WI38 (cell line): Measurements from ENCODE around the gene EEF1AKMT2.
"Not testable (repeated sequence)": the region's sequence is repeated elsewhere in the genome, so short reads cannot be mapped to it uniquely, and the experiment has no call there.

Experiments used
- H3K4me3 ChIP-seq: 2 replicates; pipeline ENCODE4 v1.5.1; 2011; ENCODE audit warnings: low read depth, mild to moderate bottlenecking, control low read depth, low read length
- TF ChIP-seq, protein P1 (sequence below): IDR thresholded peaks from 2 replicates; pipeline ENCODE4 v1.5.1; 2012; ENCODE audit warnings: low read depth, mild to moderate bottlenecking, control low read depth, low read length

Gene EEF1AKMT2

DNA sequence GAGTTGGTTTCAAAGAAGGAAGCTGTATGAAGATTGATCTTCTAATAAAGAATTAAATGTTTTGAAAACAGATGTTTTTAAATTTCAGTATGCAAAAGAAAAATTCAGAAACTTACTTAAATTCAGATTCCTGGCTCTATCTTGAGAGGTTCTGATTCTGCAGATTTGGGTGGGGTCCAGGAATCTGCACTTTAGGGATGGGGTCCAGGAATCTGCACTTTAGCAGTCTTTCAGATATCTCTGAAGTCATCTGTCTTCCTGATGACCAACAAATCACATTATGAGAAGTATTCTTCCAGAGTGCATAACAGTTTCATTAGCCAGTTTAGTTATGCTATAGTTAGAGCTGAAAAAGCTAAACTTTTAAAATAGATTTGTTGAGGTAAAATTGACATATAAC, 34.0 kb upstream of the EEF1AKMT2 start:
- TF ChIP-seq, protein P1, sequence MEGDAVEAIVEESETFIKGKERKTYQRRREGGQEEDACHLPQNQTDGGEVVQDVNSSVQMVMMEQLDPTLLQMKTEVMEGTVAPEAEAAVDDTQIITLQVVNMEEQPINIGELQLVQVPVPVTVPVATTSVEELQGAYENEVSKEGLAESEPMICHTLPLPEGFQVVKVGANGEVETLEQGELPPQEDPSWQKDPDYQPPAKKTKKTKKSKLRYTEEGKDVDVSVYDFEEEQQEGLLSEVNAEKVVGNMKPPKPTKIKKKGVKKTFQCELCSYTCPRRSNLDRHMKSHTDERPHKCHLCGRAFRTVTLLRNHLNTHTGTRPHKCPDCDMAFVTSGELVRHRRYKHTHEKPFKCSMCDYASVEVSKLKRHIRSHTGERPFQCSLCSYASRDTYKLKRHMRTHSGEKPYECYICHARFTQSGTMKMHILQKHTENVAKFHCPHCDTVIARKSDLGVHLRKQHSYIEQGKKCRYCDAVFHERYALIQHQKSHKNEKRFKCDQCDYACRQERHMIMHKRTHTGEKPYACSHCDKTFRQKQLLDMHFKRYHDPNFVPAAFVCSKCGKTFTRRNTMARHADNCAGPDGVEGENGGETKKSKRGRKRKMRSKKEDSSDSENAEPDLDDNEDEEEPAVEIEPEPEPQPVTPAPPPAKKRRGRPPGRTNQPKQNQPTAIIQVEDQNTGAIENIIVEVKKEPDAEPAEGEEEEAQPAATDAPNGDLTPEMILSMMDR, result no peak
- no peak overlapping the region for H3K4me3 ChIP-seq

- not testable (repeated sequence) for H3K4me3 ChIP-seq
These were observed 33.2 kb upstream of the EEF1AKMT2 start for GRCh38 chr10:124824932-124825331.

- H3K4me3 ChIP-seq, result no peak overlapping the region
These were observed 32.8 kb upstream of the EEF1AKMT2 start for GRCh38 chr10:124824507-124824906.

DNA sequence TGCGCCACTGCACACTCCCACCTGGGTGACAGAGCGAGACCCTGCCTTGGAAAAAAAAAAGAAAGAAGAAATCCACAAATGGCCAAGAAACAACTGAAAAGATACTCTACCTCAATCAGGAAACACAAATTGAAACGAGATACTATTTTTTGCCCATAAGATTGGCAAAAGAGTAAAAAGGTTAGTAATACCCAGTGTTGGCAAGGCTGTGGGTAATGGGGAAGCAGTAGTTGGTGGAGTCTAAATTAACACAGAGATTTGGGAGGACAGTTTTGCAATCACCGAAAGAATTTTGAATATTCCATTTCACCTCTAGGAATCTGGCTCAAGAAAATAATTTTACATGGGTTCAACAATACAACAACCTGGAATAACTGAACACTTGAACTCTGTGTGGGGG, 29.8 kb upstream of the EEF1AKMT2 start:
- no peak overlapping the region for H3K4me3 ChIP-seq
- TF ChIP-seq, protein P1, result no peak

More at GRCh38 chr10:124824507-124824906, 32.8 kb upstream of the EEF1AKMT2 start:
- TF ChIP-seq, protein P1, result no peak

GRCh38 chr10:124820121-124820520, 28.4 kb upstream of the EEF1AKMT2 start:
- TF ChIP-seq, protein P1, result no peak
- no peak overlapping the region for H3K4me3 ChIP-seq

GRCh38 chr10:124802313-124802675, 10.6 kb upstream of the EEF1AKMT2 start:
- peak overlapping the region; percentile 98 for H3K4me3 ChIP-seq
- TF ChIP-seq, protein P1, result no peak

DNA sequence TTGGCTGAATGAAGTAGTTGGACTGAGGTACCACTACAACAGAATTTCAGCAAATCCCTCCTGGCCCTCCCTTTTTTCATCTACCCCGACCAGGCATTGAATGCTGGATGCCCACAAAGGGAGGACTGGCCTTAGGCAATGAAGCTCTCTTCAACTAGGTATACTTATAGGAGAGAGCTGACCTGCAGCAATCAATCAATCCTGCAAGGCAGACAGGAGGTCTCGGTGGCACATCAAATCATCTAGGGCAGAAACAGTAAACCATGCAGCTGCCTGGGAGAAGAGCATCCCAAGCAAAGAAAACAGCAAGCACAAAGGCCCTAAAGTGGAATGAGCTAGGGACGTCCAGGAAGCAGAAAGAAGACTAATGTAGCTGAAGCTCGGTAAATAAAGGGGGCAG, 7.5 kb upstream of the EEF1AKMT2 start:
- no peak overlapping the region for H3K4me3 ChIP-seq
- TF ChIP-seq, protein P1, result no peak

DNA sequence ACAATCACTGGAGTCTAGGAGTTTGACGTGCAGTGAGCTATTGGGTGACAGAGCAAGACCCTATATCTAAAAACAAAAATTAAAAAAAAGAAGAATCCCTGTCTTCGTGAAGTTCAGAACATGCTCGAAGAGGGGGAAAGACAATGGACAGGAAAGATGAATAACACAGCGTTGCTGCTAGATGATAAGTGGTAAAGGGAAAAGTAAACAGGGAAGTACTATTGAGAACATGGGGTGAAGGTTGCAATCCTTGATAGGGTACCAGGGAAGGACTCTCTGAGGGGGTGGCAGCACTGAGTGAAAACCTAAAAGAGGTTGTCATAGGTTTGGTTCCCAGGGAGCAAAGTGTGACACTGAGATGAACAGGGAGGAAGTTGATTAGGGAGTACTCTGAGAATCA, 7.1 kb upstream of the EEF1AKMT2 start:
- H3K4me3 ChIP-seq, result no peak overlapping the region
- TF ChIP-seq, protein P1, result no peak
